Upper lobe of left lung (tissue), 4 donors: ENCODE results near the gene PCSK6.

Source experiments
- CTCF ChIP-seq, 6 experiments: fragments of 450-650 bp in 4 of 6; fragments of 200-600 bp in 2 of 6; sonication (generic) in 2 of 6; IDR thresholded peaks; one replicate each; pipeline ENCODE4 v1.5.1; 2016 to 2019; ENCODE audit warnings: antibody characterized with exemption in 6 of 6
- EP300 ChIP-seq, 4 donors: sonication (generic); formaldehyde crosslinking; IDR thresholded peaks; one replicate each; pipeline ENCODE4 v1.5.1; 2017; ENCODE audit warnings: antibody characterized with exemption in 4 of 4, control low read depth in 2 of 4
- POLR2A ChIP-seq, 4 donors: fragments of 450-650 bp; IDR thresholded peaks; one replicate each; pipeline ENCODE4 v1.5.1; 2016 to 2017; ENCODE audit warnings: antibody characterized with exemption in 4 of 4, mild to moderate bottlenecking in 2 of 4
- POLR2AphosphoS5 ChIP-seq, 2 donors: sonication (generic); formaldehyde crosslinking; IDR thresholded peaks; one replicate each; pipeline ENCODE4 v1.5.1; 2017; ENCODE audit warnings: antibody characterized with exemption in 2 of 2

DNA sequence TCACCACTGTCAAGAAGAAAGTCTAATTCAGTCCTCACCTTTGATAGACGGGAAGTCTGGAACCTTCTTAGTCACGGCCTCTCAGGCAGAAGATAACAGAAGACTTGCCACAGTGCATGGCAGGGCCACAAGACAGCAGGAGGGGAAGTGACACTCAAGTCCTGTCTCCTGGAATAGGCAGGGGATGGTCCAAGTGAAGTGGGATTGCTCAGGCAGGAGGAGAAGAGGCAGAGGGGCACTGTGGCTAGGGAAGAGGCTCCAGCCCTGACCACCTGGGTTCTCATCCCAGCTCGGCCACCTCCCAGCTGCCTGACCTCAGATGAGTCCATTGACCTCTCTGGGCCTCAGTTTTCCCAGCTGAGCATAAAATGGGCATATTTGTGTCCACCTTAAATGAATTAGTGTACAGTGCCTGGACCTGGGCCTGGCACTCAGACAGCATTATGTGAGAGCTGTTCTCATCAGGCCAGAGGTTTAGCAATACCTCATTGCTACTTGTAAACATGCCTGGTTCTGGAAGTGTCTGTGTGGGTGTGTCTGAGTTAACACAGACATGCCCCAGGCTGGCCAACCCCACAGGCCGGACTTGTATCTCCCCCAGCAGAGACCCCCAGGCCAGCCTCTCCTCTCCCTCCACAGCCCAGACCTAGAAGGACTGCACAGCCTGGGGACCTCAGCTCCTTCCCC lies 11.5 kb upstream of the PCSK6 start:
- no peak for TF ChIP-seq POLR2A (IDR thresholded peaks at IDR 0.05)
- no peak for TF ChIP-seq EP300 (IDR thresholded peaks at IDR 0.05)
- TF ChIP-seq CTCF (IDR thresholded peaks at IDR 0.05), result no peak
- TF ChIP-seq POLR2AphosphoS5 (IDR thresholded peaks at IDR 0.05), result no peak
